ENCODE results near the gene DEFB119.

- no peak for TF ChIP-seq POLR2AphosphoS5 (IDR thresholded peaks at IDR 0.05; ENCODE audit: borderline replicate concordance, low read depth, low read length)
- TF ChIP-seq EZH2 (IDR thresholded peaks at IDR 0.05) = no peak
These were observed at the start of gene DEFB119 for GRCh38 chr20:31390490-31390889.

All from SK-N-MC (cell line).